Measurements from ENCODE around the gene THUMPD2. TPM values are rescaled to one million over a fixed set of nuclear protein-coding genes. Genes with fewer than 3 reads are reported as not detected.

The THUMPD2 gene
- total RNA-seq, 5 donors from 2014 or later (not counting 1 experiment from before 2014, with no cell fraction given): 7.9 to 12.0 (median 11.8) TPM

DNA sequence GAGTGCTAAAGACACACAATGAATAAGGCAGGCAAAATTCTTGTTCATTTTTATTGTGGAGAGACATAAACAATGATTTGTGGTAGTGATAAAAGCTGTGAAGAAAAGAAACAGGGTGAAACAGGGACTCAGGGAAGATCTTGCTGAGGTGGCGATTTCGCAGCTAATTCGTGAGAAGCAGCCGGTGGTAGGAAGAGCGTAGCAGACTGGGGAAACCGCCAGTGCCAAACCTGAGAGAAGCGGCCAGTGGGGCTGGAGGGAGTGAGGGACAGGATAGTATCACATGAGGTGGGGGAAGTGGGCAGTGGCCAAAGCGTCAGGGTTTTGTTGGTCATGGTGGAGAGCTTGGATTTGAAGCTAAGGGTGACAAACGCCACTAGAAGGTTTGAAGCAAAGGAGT, 71.1 kb downstream of the THUMPD2 start:
- H3K4me3 ChIP-seq (ENCODE audit: control insufficient read depth in 1 of 2, extremely low read depth in 1 of 2, low read length in 1 of 2): no peak overlapping the region
- DNase-seq (no peak), ATAC-seq (replicated peaks in 1 of 4) (no peak)
- Mint-ChIP-seq H3K27me3 (peaks cover 13 to 16% of the 10 kb centered on the region in 2 donors), H3K27ac (no peak overlapping the region), H3K36me3 (no peaks in the 10 kb centered on the region), H3K4me3 (no peak overlapping the region), H3K4me1 (no peaks in the 10 kb centered on the region), H3K9me3 (peaks cover 0 to 4% (median 0%) of the 10 kb centered on the region in 3 donors)
- CTCF ChIA-PET: interaction anchor here in 1 of 2 donors (0.7 kb wide), 1 partner anchor 197 kb away, joined by 8 read pairs; no protein-coding TSS in a partner anchor
- H3K27ac ChIP-seq (ENCODE audit: low read length): no peak overlapping the region
- no peaks in the 10 kb centered on the region for H3K9me3 ChIP-seq
- no peaks in the 10 kb centered on the region for H3K36me3 ChIP-seq (ENCODE audit: control insufficient read depth in 2 of 2, extremely low read depth in 1 of 2, insufficient read depth in 1 of 2, low read length in 1 of 2)
- H3K4me1 ChIP-seq (ENCODE audit: control insufficient read depth in 1 of 2, extremely low read depth in 1 of 2, insufficient read depth in 2 of 2, low read length in 2 of 2): no peaks in the 10 kb centered on the region
- no peaks in the 10 kb centered on the region for H3K27me3 ChIP-seq (replicated peaks in 1 of 2; ENCODE audit: control insufficient read depth in 2 of 2, extremely low read depth in 1 of 2, insufficient read depth in 2 of 2, low read length in 1 of 2)
- POLR2A ChIA-PET: no interaction called here
- WGBS (ENCODE audit: insufficient coverage): 88% methylated on average over 7 of the region's 9 CpGs

DNA sequence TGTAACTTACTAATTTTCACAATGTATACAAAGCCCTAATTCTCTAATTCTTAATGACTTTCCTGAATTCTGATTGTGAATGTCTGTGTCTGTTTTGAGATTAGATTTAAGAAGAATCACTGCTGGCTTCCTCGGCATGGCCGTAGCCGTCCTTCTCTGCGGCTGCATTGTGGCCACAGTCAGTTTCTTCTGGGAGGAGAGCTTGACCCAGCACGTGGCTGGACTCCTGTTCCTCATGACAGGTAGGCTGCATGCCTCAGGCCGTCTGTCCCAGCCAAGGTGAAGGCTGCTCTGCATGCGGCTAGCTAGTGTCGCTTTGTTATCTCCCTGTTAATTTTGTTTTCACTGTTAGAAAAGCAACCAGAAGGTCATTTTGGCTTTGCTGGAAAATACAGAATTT, 72.1 kb downstream of the THUMPD2 start:
- ChIA-PET CTCF (no interaction called here), POLR2A (no interaction called here)
- Mint-ChIP-seq H3K9me3 (peaks cover 4 to 6% (median 5%) of the 10 kb centered on the region in 3 donors), H3K4me1 (no peaks in the 10 kb centered on the region), H3K27ac (no peak overlapping the region), H3K36me3 (no peaks in the 10 kb centered on the region), H3K27me3 (peaks cover 13 to 16% of the 10 kb centered on the region in 2 donors), H3K4me3 (no peak overlapping the region)
- H3K27me3 ChIP-seq (replicated peaks in 1 of 2; ENCODE audit: control insufficient read depth in 2 of 2, extremely low read depth in 1 of 2, insufficient read depth in 2 of 2, low read length in 1 of 2): no peaks in the 10 kb centered on the region
- WGBS (ENCODE audit: insufficient coverage): 80% methylated on average over 7 of the region's 8 CpGs
- DNase-seq (no peak), ATAC-seq (replicated peaks in 1 of 4) (no peak)
- H3K36me3 ChIP-seq (ENCODE audit: control insufficient read depth in 2 of 2, extremely low read depth in 1 of 2, insufficient read depth in 1 of 2, low read length in 1 of 2): no peaks in the 10 kb centered on the region
- H3K27ac ChIP-seq (ENCODE audit: low read length): no peak overlapping the region
- no peak overlapping the region for H3K4me3 ChIP-seq (ENCODE audit: control insufficient read depth in 1 of 2, extremely low read depth in 1 of 2, low read length in 1 of 2)
- no peaks in the 10 kb centered on the region for H3K4me1 ChIP-seq (ENCODE audit: control insufficient read depth in 1 of 2, extremely low read depth in 1 of 2, insufficient read depth in 2 of 2, low read length in 2 of 2)
- H3K9me3 ChIP-seq: peaks cover 3% of the 10 kb centered on the region

DNA sequence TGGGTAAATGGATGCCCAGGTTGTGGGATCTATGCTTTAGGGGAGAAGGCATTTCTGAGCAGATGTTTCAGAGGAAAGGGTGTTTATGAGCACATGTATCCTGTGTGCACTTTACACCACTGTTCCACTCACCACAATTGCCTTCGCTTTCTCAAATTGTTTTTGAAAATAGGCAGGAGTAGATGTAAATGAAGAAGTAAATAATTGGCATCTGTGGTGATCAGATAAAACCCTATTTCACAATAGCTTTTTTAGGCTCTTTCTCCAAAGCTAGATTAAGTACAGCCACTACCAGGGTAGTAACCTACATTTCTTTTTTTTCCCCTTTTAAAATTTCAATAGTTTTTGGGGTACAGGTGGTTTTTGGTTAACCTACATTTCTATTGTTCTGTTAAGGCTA, 72.7 kb downstream of the THUMPD2 start:
- peaks cover 3% of the 10 kb centered on the region for H3K9me3 ChIP-seq
- DNase-seq: no peak
- Mint-ChIP-seq H3K4me3 (no peak overlapping the region), H3K27me3 (peaks cover 13 to 16% of the 10 kb centered on the region in 2 donors), H3K27ac (no peak overlapping the region), H3K4me1 (no peaks in the 10 kb centered on the region), H3K9me3 (peaks cover 10 to 11% (median 11%) of the 10 kb centered on the region in 3 donors), H3K36me3 (no peaks in the 10 kb centered on the region)
- no peak overlapping the region for H3K27ac ChIP-seq (ENCODE audit: low read length)
- H3K27me3 ChIP-seq (replicated peaks in 1 of 2; ENCODE audit: control insufficient read depth in 2 of 2, extremely low read depth in 1 of 2, insufficient read depth in 2 of 2, low read length in 1 of 2): no peaks in the 10 kb centered on the region
- no peaks in the 10 kb centered on the region for H3K4me1 ChIP-seq (ENCODE audit: control insufficient read depth in 1 of 2, extremely low read depth in 1 of 2, insufficient read depth in 2 of 2, low read length in 2 of 2)
- ChIA-PET CTCF (no interaction called here), POLR2A (no interaction called here)
- H3K36me3 ChIP-seq (ENCODE audit: control insufficient read depth in 2 of 2, extremely low read depth in 1 of 2, insufficient read depth in 1 of 2, low read length in 1 of 2): no peaks in the 10 kb centered on the region
- no peak overlapping the region for H3K4me3 ChIP-seq (ENCODE audit: control insufficient read depth in 1 of 2, extremely low read depth in 1 of 2, low read length in 1 of 2)
- WGBS (ENCODE audit: insufficient coverage): no CpG with 5 or more reads among the region's 1 CpG
- no peak for ATAC-seq (replicated peaks in 1 of 4)

DNA sequence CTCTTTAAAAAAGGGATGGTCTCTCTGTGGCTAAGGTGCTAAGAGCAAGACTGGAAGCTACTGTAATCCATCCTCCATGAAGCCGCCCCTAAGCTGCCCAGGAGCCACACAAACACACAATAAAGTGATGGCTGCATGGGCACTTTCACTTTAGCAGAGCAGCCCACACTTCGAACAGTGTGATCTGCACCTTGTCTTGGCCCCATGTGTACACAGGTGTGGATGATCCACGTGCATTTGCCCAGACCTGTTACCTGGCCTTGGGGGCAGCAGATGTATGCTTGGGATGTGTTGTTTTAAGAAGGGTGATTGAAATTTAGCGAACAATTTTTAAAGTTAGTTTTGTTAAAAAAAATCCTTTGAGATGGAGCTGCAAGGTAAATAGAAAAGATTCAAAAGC, 73.4 kb downstream of the THUMPD2 start:
- Histone ChIP-seq H3K4me3 (ENCODE audit: control insufficient read depth in 1 of 2, extremely low read depth in 1 of 2, low read length in 1 of 2) (no peak overlapping the region), H3K9me3 (peaks cover 5% of the 10 kb centered on the region), H3K4me1 (ENCODE audit: control insufficient read depth in 1 of 2, extremely low read depth in 1 of 2, insufficient read depth in 2 of 2, low read length in 2 of 2) (no peaks in the 10 kb centered on the region), H3K27ac (ENCODE audit: low read length) (no peak overlapping the region), H3K36me3 (ENCODE audit: control insufficient read depth in 2 of 2, extremely low read depth in 1 of 2, insufficient read depth in 1 of 2, low read length in 1 of 2) (no peaks in the 10 kb centered on the region), H3K27me3 (replicated peaks in 1 of 2; ENCODE audit: control insufficient read depth in 2 of 2, extremely low read depth in 1 of 2, insufficient read depth in 2 of 2, low read length in 1 of 2) (no peaks in the 10 kb centered on the region)
- no peaks in the 10 kb centered on the region for H3K4me1 Mint-ChIP-seq
- ChIA-PET POLR2A (no interaction called here), CTCF (no interaction called here)
- H3K27me3 Mint-ChIP-seq: peaks cover 10 to 15% of the 10 kb centered on the region in 2 donors
- no peak for ATAC-seq (replicated peaks in 1 of 4)
- no peak for DNase-seq
- 50% methylated on average over 2 of the region's 4 CpGs for WGBS (ENCODE audit: insufficient coverage)
- no peaks in the 10 kb centered on the region for H3K36me3 Mint-ChIP-seq
- no peak overlapping the region for H3K4me3 Mint-ChIP-seq
- no peak overlapping the region for H3K27ac Mint-ChIP-seq
- peaks cover 12 to 18% (median 15%) of the 10 kb centered on the region in 3 donors for H3K9me3 Mint-ChIP-seq

DNA sequence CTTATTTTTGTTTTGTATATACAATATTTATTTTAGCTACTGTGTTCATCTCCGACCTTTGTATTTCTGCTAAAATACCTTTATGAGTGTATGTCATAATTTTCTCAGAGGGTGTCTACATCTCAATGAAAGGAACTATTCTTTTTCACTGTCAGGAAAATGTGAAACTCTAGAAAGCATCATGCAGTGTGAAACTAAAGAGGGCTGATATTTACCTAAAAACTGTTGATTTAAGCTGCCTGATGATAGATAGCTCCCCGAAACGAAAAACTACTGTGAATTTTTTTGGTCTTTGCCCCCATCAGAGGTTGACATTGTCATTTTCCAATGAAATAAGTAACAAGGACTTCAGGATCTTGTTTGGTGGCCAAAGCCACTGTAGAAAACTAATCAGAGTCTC, 74.5 kb downstream of the THUMPD2 start:
- H3K9me3 ChIP-seq: peaks cover 7% of the 10 kb centered on the region
- Mint-ChIP-seq H3K4me3 (no peak overlapping the region), H3K9me3 (peaks cover 18 to 24% (median 18%) of the 10 kb centered on the region in 3 donors), H3K4me1 (no peaks in the 10 kb centered on the region), H3K27ac (no peak overlapping the region), H3K36me3 (no peaks in the 10 kb centered on the region), H3K27me3 (peaks cover 12 to 15% of the 10 kb centered on the region in 2 donors)
- ChIA-PET POLR2A (no interaction called here), CTCF (no interaction called here)
- no peak overlapping the region for H3K27ac ChIP-seq (ENCODE audit: low read length)
- no peaks in the 10 kb centered on the region for H3K27me3 ChIP-seq (replicated peaks in 1 of 2; ENCODE audit: control insufficient read depth in 2 of 2, extremely low read depth in 1 of 2, insufficient read depth in 2 of 2, low read length in 1 of 2)
- ATAC-seq (replicated peaks in 1 of 4) (no peak), DNase-seq (no peak)
- no peaks in the 10 kb centered on the region for H3K36me3 ChIP-seq (ENCODE audit: control insufficient read depth in 2 of 2, extremely low read depth in 1 of 2, insufficient read depth in 1 of 2, low read length in 1 of 2)
- no peak overlapping the region for H3K4me3 ChIP-seq (ENCODE audit: control insufficient read depth in 1 of 2, extremely low read depth in 1 of 2, low read length in 1 of 2)
- no CpG with 5 or more reads among the region's 3 CpGs for WGBS (ENCODE audit: insufficient coverage)
- no peaks in the 10 kb centered on the region for H3K4me1 ChIP-seq (ENCODE audit: control insufficient read depth in 1 of 2, extremely low read depth in 1 of 2, insufficient read depth in 2 of 2, low read length in 2 of 2)

DNA sequence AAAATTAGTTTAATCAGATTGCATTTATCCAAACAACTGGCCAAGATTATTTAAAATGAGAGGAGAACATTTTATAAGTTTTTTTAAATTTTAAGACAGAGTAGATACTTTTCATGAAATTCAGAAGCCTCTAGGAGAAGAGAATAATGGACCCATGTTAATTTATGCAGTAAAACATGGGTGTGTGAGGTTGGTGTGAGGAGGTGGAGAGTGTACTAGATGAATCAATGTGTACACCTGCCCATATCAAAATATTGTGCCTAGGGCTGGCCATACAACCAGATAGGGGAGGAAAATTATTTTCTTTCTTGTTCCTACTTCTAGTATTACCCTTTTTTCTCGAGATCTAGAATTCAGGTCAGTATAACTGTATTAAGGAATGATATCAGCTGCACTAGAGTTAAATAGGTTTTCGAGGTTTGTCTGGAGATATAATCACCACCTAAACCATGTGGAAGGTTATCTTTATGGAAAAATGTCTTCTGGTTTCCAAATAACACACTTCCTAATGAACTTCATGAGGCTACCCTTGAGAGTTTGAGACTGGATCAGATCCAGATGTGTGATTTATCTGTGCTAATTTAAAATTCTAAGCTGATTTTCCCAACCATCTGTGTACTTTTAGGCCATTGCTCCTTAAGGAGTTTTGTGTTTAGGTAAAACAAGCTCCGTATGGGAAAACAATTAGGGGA, 75.7 kb downstream of the THUMPD2 start:
- no CpG with 5 or more reads among the region's 3 CpGs for WGBS (ENCODE audit: insufficient coverage)

More for the DNA sequence above, 75.7 kb downstream of the THUMPD2 start:
- no peak overlapping the region for H3K4me3 ChIP-seq (ENCODE audit: control insufficient read depth in 1 of 2, extremely low read depth in 1 of 2, low read length in 1 of 2)
- H3K27me3 Mint-ChIP-seq: peaks cover 11 to 19% of the 10 kb centered on the region in 2 donors
- peaks cover 0 to 2% of the 10 kb centered on the region in 2 experiments for H3K27me3 ChIP-seq (replicated peaks in 1 of 2; ENCODE audit: control insufficient read depth in 2 of 2, extremely low read depth in 1 of 2, insufficient read depth in 2 of 2, low read length in 1 of 2)
- ATAC-seq (replicated peaks in 1 of 4) (no peak), DNase-seq (no peak)
- H3K36me3 Mint-ChIP-seq: no peaks in the 10 kb centered on the region
- ChIA-PET POLR2A (no interaction called here), CTCF (interaction anchor here (0.7 kb wide), 2 partner anchors 26 to 32 kb away, joined by 3 read pairs; no protein-coding TSS in a partner anchor)
- no peaks in the 10 kb centered on the region for H3K4me1 ChIP-seq (ENCODE audit: control insufficient read depth in 1 of 2, extremely low read depth in 1 of 2, insufficient read depth in 2 of 2, low read length in 2 of 2)
- no peak overlapping the region for H3K27ac ChIP-seq (ENCODE audit: low read length)
- H3K4me1 Mint-ChIP-seq: no peaks in the 10 kb centered on the region
- no peaks in the 10 kb centered on the region for H3K36me3 ChIP-seq (ENCODE audit: control insufficient read depth in 2 of 2, extremely low read depth in 1 of 2, insufficient read depth in 1 of 2, low read length in 1 of 2)
- H3K27ac Mint-ChIP-seq: no peak overlapping the region
- H3K9me3 Mint-ChIP-seq: peaks cover 18 to 27% (median 18%) of the 10 kb centered on the region in 3 donors
- H3K9me3 ChIP-seq: peaks cover 7% of the 10 kb centered on the region
- no peak overlapping the region for H3K4me3 Mint-ChIP-seq
